Ascending aorta (tissue), 2 donors: ENCODE data around the gene STMN1. TPM values are rescaled to one million over a fixed set of nuclear protein-coding genes. Genes with fewer than 3 reads are reported as not detected.
A peak's percentile ranks its signal among the peaks of the same experiment; 100 is the strongest.

Experiments
- DNase-seq, 2 donors: peaks; one replicate each; pipeline ENCODE4 v3.0.0-alpha.2; 2019; ENCODE audit warnings: low spot score in 2 of 2
- H3K27ac ChIP-seq, 2 donors: fragments of 200-600 bp; sonication (generic); one replicate each; pipeline ENCODE4 v1.5.1; 2016 to 2017; ENCODE audit warnings: mild to moderate bottlenecking in 1 of 2
- H3K27me3 ChIP-seq: fragments of 200-600 bp; sonication (generic); one replicate; pipeline ENCODE4 v1.5.1; 2017
- H3K36me3 ChIP-seq, 2 donors: fragments of 200-600 bp; sonication (generic); one replicate each; pipeline ENCODE4 v1.5.1; 2016
- H3K4me1 ChIP-seq, 2 donors: fragments of 200-600 bp; sonication (generic); one replicate each; pipeline ENCODE4 v1.5.1; 2016 to 2017; ENCODE audit warnings: mild to moderate bottlenecking in 1 of 2
- H3K4me3 ChIP-seq, 2 donors: fragments of 200-600 bp; sonication (generic); one replicate each; pipeline ENCODE4 v1.5.1; 2016 to 2017; ENCODE audit warnings: mild to moderate bottlenecking in 1 of 2
- H3K9me3 ChIP-seq, 2 donors: fragments of 200-600 bp; sonication (generic); one replicate each; pipeline ENCODE4 v1.5.1; 2016
- intact Hi-C: fragments of 100-400 bp; cut with DNase I; formaldehyde crosslinking; loops from one replicate; pipeline ENCODE4 v1.15.1; 2023
- total RNA-seq: library from RNA; depleted of rRNA; stranded (reverse); fragments of >200 nt; gene quantifications from one replicate; pipeline ENCODE4 v1.1.0, GENCODE V29; 2016
- TF ChIP-seq, protein P1 (sequence below), 3 experiments: fragments of 200-600 bp in 2 of 3; fragments of 450-650 bp in 1 of 3; sonication (generic) in 2 of 3; IDR thresholded peaks; one replicate each; pipeline ENCODE4 v1.5.1; 2016 to 2019; ENCODE audit warnings: antibody characterized with exemption in 3 of 3, mild to moderate bottlenecking in 1 of 3, moderate library complexity in 1 of 3

STMN1 gene
- total RNA-seq, 1 donor from 2014 or later, result 16.8 TPM

GRCh38 chr1:25896266-25896665, 10.0 kb downstream of the STMN1 start:
- TF ChIP-seq, protein P1, sequence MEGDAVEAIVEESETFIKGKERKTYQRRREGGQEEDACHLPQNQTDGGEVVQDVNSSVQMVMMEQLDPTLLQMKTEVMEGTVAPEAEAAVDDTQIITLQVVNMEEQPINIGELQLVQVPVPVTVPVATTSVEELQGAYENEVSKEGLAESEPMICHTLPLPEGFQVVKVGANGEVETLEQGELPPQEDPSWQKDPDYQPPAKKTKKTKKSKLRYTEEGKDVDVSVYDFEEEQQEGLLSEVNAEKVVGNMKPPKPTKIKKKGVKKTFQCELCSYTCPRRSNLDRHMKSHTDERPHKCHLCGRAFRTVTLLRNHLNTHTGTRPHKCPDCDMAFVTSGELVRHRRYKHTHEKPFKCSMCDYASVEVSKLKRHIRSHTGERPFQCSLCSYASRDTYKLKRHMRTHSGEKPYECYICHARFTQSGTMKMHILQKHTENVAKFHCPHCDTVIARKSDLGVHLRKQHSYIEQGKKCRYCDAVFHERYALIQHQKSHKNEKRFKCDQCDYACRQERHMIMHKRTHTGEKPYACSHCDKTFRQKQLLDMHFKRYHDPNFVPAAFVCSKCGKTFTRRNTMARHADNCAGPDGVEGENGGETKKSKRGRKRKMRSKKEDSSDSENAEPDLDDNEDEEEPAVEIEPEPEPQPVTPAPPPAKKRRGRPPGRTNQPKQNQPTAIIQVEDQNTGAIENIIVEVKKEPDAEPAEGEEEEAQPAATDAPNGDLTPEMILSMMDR (IDR thresholded peaks at IDR 0.05), result no peak
- Histone ChIP-seq H3K9me3 (no peaks in the 10 kb centered on the region), H3K4me1 (peaks cover 6 to 19% of the 10 kb centered on the region in 2 donors), H3K27ac (no peak overlapping the region), H3K4me3 (no peak overlapping the region), H3K27me3 (no peaks in the 10 kb centered on the region), H3K36me3 (peaks cover 15 to 25% of the 10 kb centered on the region in 2 donors)
- DNase-seq, result no peak
- intact Hi-C loops, result no loop called here

- Histone ChIP-seq H3K4me1 (peaks cover 6 to 19% of the 10 kb centered on the region in 2 donors), H3K27me3 (no peaks in the 10 kb centered on the region), H3K36me3 (peaks cover 11 to 20% of the 10 kb centered on the region in 2 donors), H3K9me3 (no peaks in the 10 kb centered on the region), H3K27ac (no peak overlapping the region), H3K4me3 (peak overlapping the region in 1 of 2 donors; percentile 9)
- TF ChIP-seq, protein P1 (IDR thresholded peaks at IDR 0.05), result peak; percentile 99
- DNase-seq, result peak; percentile 51 to 94
- intact Hi-C loops, result loop anchor here (1.0 kb wide), 1 partner anchor 103 kb away; the partner anchor contains the start of gene PAFAH2
These were observed 10.7 kb downstream of the STMN1 start for GRCh38 chr1:25895365-25895990.

DNA sequence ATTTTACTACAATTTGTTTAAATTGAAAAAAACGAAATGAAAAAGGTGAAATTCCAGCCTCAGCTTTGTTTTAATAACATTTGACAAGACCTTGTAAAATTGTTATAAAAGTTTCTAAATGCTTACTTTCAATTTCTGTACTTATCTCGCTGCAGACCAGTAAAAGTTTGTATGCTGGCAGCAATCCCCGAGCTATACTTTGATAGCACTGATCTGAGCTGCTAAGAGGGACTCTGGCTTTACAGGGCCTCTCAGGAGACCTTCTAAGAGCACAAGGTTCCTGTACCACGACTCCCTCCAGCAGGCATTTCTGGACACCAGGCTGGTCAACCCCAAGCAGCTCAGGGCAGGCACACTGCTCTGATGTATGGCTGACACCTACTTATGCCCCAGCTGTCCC, 13.1 kb downstream of the STMN1 start:
- TF ChIP-seq, protein P1 (IDR thresholded peaks at IDR 0.05), result no peak
- H3K27me3 ChIP-seq, result no peaks in the 10 kb centered on the region
- no peaks in the 10 kb centered on the region for H3K9me3 ChIP-seq
- intact Hi-C loops, result no loop called here
- no peak for DNase-seq
- peak overlapping the region; percentile 81 to 90 for H3K27ac ChIP-seq
- H3K36me3 ChIP-seq, result no peaks in the 10 kb centered on the region
- no peak overlapping the region for H3K4me3 ChIP-seq
- peaks cover 6 to 19% of the 10 kb centered on the region in 2 donors for H3K4me1 ChIP-seq

GRCh38 chr1:25891606-25892005, 14.6 kb downstream of the STMN1 start:
- Histone ChIP-seq H3K36me3 (no peaks in the 10 kb centered on the region), H3K27ac (peak overlapping the region; percentile 81 to 90), H3K4me1 (peaks cover 6 to 19% of the 10 kb centered on the region in 2 donors), H3K9me3 (no peaks in the 10 kb centered on the region), H3K27me3 (no peaks in the 10 kb centered on the region), H3K4me3 (no peak overlapping the region)
- TF ChIP-seq, protein P1 (IDR thresholded peaks at IDR 0.05), result no peak
- intact Hi-C loops, result no loop called here
- DNase-seq, result no peak

- Histone ChIP-seq H3K36me3 (no peaks in the 10 kb centered on the region), H3K9me3 (no peaks in the 10 kb centered on the region), H3K27me3 (no peaks in the 10 kb centered on the region), H3K27ac (no peak overlapping the region), H3K4me1 (peaks cover 3 to 14% of the 10 kb centered on the region in 2 donors), H3K4me3 (no peak overlapping the region)
- TF ChIP-seq, protein P1 (IDR thresholded peaks at IDR 0.05), result no peak
- no peak for DNase-seq
- intact Hi-C loops, result no loop called here
These were observed 15.8 kb downstream of the STMN1 start for GRCh38 chr1:25890239-25891034.
